ACC112 (cell line): ENCODE measurements around the gene TGIF1.

Experiments
- H2AFZ ChIP-seq: fragments of 200-600 bp; sonication (generic); one replicate; pipeline ENCODE4 v1.6.0; 2017; ENCODE audit warnings: antibody characterized with exemption, low read length; ENCODE audit not compliant: unreplicated experiment
- H3K27ac ChIP-seq: fragments of 200-600 bp; sonication (generic); 2 replicates; pipeline ENCODE4 v1.5.1; 2014; ENCODE audit warnings: low read depth, mild to moderate bottlenecking, antibody characterized with exemption, low read length, moderate library complexity
- H3K27me3 ChIP-seq: fragments of 200-600 bp; sonication (generic); 2 replicates; pipeline ENCODE4 v1.6.1; 2014; ENCODE audit warnings: mild to moderate bottlenecking, antibody characterized with exemption, low read length, moderate library complexity, mixed read lengths; ENCODE audit not compliant: insufficient read depth
- H3K36me3 ChIP-seq: fragments of 200-600 bp; sonication (generic); 2 replicates; pipeline ENCODE4 v1.6.1; 2016; ENCODE audit warnings: mild to moderate bottlenecking, antibody characterized with exemption, low read length, moderate library complexity, mixed read lengths; ENCODE audit not compliant: insufficient read depth
- H3K4me1 ChIP-seq: fragments of 200-600 bp; sonication (generic); one replicate; pipeline ENCODE4 v1.6.1; 2016; ENCODE audit warnings: low read length, mixed read lengths; ENCODE audit not compliant: insufficient read depth, unreplicated experiment, control insufficient read depth
- H3K4me3 ChIP-seq: fragments of 200-600 bp; sonication (generic); 2 replicates; pipeline ENCODE4 v1.5.1; 2014; ENCODE audit warnings: mild to moderate bottlenecking, low read depth, low read length
- H3K79me2 ChIP-seq: fragments of 200-600 bp; sonication (generic); one replicate; pipeline ENCODE4 v1.6.0; 2016; ENCODE audit warnings: low read length; ENCODE audit not compliant: control insufficient read depth, unreplicated experiment, insufficient read depth

The TGIF1 gene

DNA sequence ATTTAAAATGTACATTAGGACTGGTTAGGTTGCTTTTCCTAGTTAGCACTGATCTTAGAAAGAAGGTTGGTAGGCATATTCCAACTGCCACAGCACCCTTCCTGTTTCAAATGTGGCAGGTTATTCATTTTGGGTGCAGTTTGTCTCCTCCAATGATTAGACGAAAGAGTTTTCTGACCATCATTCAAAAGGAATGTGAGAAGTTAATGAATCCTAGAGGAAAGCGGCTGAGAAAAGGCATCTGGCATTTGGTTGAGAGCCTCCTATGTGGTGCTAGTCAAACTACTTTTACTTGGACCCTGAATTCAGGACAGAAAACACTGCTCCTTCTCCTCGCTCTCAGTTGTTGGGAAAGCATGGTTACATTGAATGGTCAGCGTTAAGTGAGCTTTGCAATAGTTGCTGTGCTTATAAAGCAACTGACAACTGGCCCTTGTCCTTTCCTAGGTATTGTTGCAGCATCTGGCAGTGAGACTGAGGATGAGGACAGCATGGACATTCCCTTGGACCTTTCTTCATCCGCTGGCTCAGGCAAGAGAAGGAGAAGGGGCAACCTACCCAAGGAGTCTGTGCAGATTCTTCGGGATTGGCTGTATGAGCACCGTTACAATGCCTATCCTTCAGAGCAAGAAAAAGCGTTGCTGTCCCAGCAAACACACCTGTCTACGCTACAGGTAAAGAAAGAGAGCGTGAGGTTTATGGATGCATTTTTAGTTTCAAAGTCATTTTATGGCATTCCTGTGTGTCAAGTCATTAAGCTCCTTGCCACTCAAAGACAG, 6.1 kb downstream of the TGIF1 start:
- Histone ChIP-seq H3K4me3 (peak overlapping the region; percentile 96), H3K27ac (peak overlapping the region; percentile 99; the same call in 1 of the 2 replicates), H3K4me1 (peaks cover 39% of the 10 kb centered on the region), H3K79me2 (peaks cover 70% of the 10 kb centered on the region), H2AFZ (no peak overlapping the region), H3K36me3 (peaks cover 53% of the 10 kb centered on the region), H3K27me3 (no peaks in the 10 kb centered on the region)

- H3K27ac ChIP-seq, result no peak overlapping the region
- no peaks in the 10 kb centered on the region for H3K27me3 ChIP-seq
- H2AFZ ChIP-seq, result no peak overlapping the region
- peaks cover 39% of the 10 kb centered on the region for H3K4me1 ChIP-seq
- H3K79me2 ChIP-seq, result peaks cover 64% of the 10 kb centered on the region
- H3K36me3 ChIP-seq, result peaks cover 55% of the 10 kb centered on the region
- no peak overlapping the region for H3K4me3 ChIP-seq
These were observed 6.7 kb downstream of the TGIF1 start for GRCh38 chr18:3456686-3457069.

GRCh38 chr18:3457261-3457724, 7.3 kb downstream of the TGIF1 start:
- Histone ChIP-seq H3K36me3 (peaks cover 59% of the 10 kb centered on the region), H3K27me3 (no peaks in the 10 kb centered on the region), H3K27ac (no peak overlapping the region), H3K4me1 (peaks cover 40% of the 10 kb centered on the region), H3K4me3 (no peak overlapping the region), H2AFZ (no peak overlapping the region), H3K79me2 (peaks cover 58% of the 10 kb centered on the region)

GRCh38 chr18:3458378-3458777, 8.4 kb downstream of the TGIF1 start:
- Histone ChIP-seq H2AFZ (no peak overlapping the region), H3K27ac (peak overlapping the region; percentile 77), H3K36me3 (peaks cover 59% of the 10 kb centered on the region), H3K4me1 (peaks cover 48% of the 10 kb centered on the region), H3K79me2 (peaks cover 48% of the 10 kb centered on the region), H3K27me3 (no peaks in the 10 kb centered on the region), H3K4me3 (peak overlapping the region; percentile 13; the same call in 1 of the 2 replicates)

- Histone ChIP-seq H2AFZ (no peak overlapping the region), H3K4me1 (peaks cover 48% of the 10 kb centered on the region), H3K4me3 (peak overlapping the region; percentile 13; the same call in 1 of the 2 replicates), H3K79me2 (peaks cover 43% of the 10 kb centered on the region), H3K36me3 (peaks cover 59% of the 10 kb centered on the region), H3K27me3 (no peaks in the 10 kb centered on the region), H3K27ac (peak overlapping the region; percentile 77)
These were observed 9.2 kb downstream of the TGIF1 start for GRCh38 chr18:3458952-3459853.

DNA sequence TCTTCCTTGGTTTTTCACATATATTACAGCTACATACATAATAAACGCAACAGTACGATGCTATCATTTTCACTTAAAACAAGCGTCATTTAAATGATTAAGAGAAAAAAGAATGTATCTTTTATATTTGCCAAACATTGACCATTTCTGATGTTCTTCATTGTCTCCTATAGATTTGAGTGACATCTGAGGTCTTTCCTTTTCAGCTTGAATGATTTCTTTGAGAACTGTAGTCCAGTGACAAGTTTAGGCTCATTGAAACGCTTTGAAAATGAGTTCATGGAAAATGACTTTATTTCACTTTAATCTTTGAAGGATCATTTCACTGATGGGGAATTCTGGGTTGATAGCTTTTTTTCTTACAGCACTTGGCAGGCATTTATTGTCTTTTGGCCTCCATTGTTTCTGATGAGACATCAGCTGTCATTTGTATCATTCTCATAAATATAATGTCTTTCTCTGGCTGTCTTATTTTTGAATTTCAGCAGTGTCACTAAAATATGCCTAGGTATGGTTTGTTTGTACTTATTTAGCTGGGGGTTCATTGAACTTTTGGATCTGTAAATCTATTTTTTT, 10.9 kb downstream of the TGIF1 start:
- Histone ChIP-seq H3K4me1 (peaks cover 38% of the 10 kb centered on the region), H3K27ac (no peak overlapping the region), H3K27me3 (no peaks in the 10 kb centered on the region), H3K36me3 (peaks cover 53% of the 10 kb centered on the region), H3K4me3 (no peak overlapping the region), H3K79me2 (peaks cover 26% of the 10 kb centered on the region), H2AFZ (no peak overlapping the region)

- Histone ChIP-seq H3K4me1 (peaks cover 37% of the 10 kb centered on the region), H2AFZ (no peak overlapping the region), H3K36me3 (peaks cover 45% of the 10 kb centered on the region), H3K4me3 (no peak overlapping the region), H3K79me2 (peaks cover 18% of the 10 kb centered on the region), H3K27me3 (no peaks in the 10 kb centered on the region), H3K27ac (0 out of 2 replicates have a peak overlapping the region, but pooled peaks have one; percentile 18)
These were observed 11.7 kb downstream of the TGIF1 start for GRCh38 chr18:3461704-3462103.

- H3K36me3 ChIP-seq, result peaks cover 34% of the 10 kb centered on the region
- no peaks in the 10 kb centered on the region for H3K27me3 ChIP-seq
- no peak overlapping the region for H3K4me3 ChIP-seq
- peaks cover 40% of the 10 kb centered on the region for H3K4me1 ChIP-seq
- no peak overlapping the region for H2AFZ ChIP-seq
- H3K79me2 ChIP-seq, result peaks cover 8% of the 10 kb centered on the region
- peak overlapping the region; percentile 18 for H3K27ac ChIP-seq
These were observed 13.1 kb downstream of the TGIF1 start for GRCh38 chr18:3463051-3463450.

- Histone ChIP-seq H3K36me3 (peaks cover 7% of the 10 kb centered on the region), H2AFZ (peak overlapping the region; percentile 57), H3K79me2 (no peaks in the 10 kb centered on the region), H3K4me1 (peaks cover 22% of the 10 kb centered on the region), H3K27ac (peak overlapping the region; percentile 35; the same call in 1 of the 2 replicates), H3K4me3 (peak overlapping the region; percentile 20; the same call in 1 of the 2 replicates), H3K27me3 (no peaks in the 10 kb centered on the region)
These were observed 16.1 kb downstream of the TGIF1 start for GRCh38 chr18:3466045-3466444.

DNA sequence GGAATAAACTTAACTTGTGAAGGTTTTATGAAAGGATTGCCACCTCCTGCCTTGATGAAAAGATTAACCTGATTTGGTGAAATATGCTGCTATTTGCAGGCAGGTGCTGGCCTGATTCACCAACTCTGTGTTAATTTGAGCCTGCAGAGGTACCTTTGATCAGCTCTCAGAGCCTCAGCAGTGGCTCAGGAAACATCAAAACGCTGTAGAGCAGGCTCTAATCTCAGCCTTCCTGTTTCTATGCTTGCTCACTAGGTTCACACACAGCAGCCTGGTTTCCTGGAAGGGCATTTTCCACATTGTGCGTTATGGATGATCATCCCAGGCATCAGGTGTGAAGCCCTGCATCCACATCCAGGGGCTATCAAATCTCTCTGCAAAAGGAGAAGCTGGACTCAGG, 16.9 kb downstream of the TGIF1 start:
- Histone ChIP-seq H3K27me3 (no peaks in the 10 kb centered on the region), H3K4me3 (no peak overlapping the region), H2AFZ (peak overlapping the region; percentile 53), H3K79me2 (no peaks in the 10 kb centered on the region), H3K27ac (no peak overlapping the region), H3K4me1 (peaks cover 22% of the 10 kb centered on the region), H3K36me3 (peaks cover 3% of the 10 kb centered on the region; the same call in 1 of the 2 replicates)
